ENCODE results near the gene SERAC1. TPM values are rescaled to one million over a fixed set of nuclear protein-coding genes. Genes with fewer than 3 reads are reported as not detected.
A peak's percentile ranks its signal among the peaks of the same experiment; 100 is the strongest.
"Not testable (repeated sequence)": the region's sequence is repeated elsewhere in the genome, so short reads cannot be mapped to it uniquely, and the experiment has no call there.

The SERAC1 gene
- total RNA-seq, 2 experiments from 2014 or later, result 5.2 to 5.7 TPM

DNA sequence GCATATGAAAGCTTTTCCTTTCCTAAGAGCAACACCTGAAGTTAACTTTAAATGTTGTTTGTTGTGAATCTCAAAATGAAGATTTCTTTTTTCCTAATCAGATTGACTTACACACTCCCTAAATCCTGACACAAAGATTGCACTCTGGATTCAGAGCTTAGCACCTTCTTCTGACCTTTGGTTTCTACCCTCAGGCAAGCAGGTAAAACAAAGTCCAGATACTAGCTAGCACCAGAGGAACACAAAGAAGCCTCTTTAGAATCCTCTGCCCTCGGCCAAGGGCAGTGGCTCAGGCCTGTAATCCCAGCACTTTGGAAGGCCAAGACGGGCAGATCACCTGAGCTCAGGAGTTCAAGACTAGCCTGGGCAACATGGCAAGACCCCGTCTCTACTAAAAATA, 14.5 kb downstream of the SERAC1 start:
- no peaks in the 10 kb centered on the region for H3K4me1 Mint-ChIP-seq (ENCODE audit: low read depth)
- peaks cover 16% of the 10 kb centered on the region for H3K36me3 Mint-ChIP-seq (ENCODE audit: low read depth)
- DNase-seq, result no peak
- no peaks in the 10 kb centered on the region for H3K9me3 Mint-ChIP-seq (ENCODE audit: insufficient read depth)
- ChIA-PET CTCF (interaction anchor here (1.1 kb wide), 1 partner anchor 21 kb away, joined by 3 read pairs; no protein-coding TSS in a partner anchor), POLR2A (no interaction called here)
- H3K27ac Mint-ChIP-seq, result no peak overlapping the region
- no peaks in the 10 kb centered on the region for H3K27me3 Mint-ChIP-seq (ENCODE audit: low read depth)
- ATAC-seq, result no peak
- H3K4me3 Mint-ChIP-seq, result no peak overlapping the region

DNA sequence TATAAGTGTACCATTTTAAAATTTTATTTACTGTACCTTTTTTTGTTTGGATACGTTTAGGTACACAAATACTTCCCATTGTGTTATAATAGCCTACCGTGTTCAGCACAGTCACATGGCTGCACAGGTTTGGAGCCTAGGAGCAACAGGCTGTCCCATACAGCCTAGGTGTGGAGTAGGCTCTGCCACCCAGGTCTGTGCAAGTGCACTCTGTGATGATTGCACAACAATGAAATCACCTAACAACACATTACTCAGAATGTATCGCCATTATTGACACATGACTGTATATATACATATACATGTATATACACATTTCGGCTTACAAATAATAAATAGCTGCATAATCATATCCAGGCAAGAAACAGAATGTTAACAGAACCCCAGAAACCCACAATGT, 15.4 kb downstream of the SERAC1 start:
- no peak overlapping the region for H3K4me3 Mint-ChIP-seq
- ChIA-PET POLR2A (no interaction called here), CTCF (interaction anchor here (1.7 kb wide), 1 partner anchor 20 kb away, joined by 4 read pairs; no protein-coding TSS in a partner anchor)
- peaks cover 18% of the 10 kb centered on the region for H3K36me3 Mint-ChIP-seq (ENCODE audit: low read depth)
- no peak for ATAC-seq
- no peaks in the 10 kb centered on the region for H3K27me3 Mint-ChIP-seq (ENCODE audit: low read depth)
- no peaks in the 10 kb centered on the region for H3K4me1 Mint-ChIP-seq (ENCODE audit: low read depth)
- no peaks in the 10 kb centered on the region for H3K9me3 Mint-ChIP-seq (ENCODE audit: insufficient read depth)
- no peak for DNase-seq
- no peak overlapping the region for H3K27ac Mint-ChIP-seq

DNA sequence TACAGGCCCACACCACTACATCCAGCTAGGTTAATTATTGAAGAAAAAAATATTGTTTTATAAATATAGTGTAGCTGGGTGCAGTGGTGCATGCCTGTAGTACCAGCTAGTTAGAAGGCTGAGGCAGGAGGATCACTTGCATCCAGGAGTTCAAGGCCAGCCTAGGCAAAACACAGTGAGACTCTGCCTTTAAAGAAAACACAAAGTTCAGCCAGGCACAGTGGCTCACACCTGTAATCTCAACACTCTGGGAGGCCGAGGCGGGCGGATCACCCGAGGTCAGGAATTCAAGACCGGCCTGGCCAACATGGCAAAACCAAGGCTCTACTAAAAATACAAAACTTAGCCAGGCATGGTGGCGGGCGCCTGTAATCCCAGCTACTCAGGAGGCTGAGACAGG, 16.0 kb downstream of the SERAC1 start:
- H3K9me3 Mint-ChIP-seq (ENCODE audit: insufficient read depth); H3K4me3 Mint-ChIP-seq; H3K27me3 Mint-ChIP-seq (ENCODE audit: low read depth); POLR2A ChIA-PET; H3K4me1 Mint-ChIP-seq (ENCODE audit: low read depth); H3K27ac Mint-ChIP-seq; DNase-seq; ATAC-seq: not testable (repeated sequence)
- CTCF ChIA-PET, result interaction anchor here (1.7 kb wide), 1 partner anchor 19 kb away, joined by 4 read pairs; no protein-coding TSS in a partner anchor
- peaks cover 12% of the 10 kb centered on the region for H3K36me3 Mint-ChIP-seq (ENCODE audit: low read depth)

DNA sequence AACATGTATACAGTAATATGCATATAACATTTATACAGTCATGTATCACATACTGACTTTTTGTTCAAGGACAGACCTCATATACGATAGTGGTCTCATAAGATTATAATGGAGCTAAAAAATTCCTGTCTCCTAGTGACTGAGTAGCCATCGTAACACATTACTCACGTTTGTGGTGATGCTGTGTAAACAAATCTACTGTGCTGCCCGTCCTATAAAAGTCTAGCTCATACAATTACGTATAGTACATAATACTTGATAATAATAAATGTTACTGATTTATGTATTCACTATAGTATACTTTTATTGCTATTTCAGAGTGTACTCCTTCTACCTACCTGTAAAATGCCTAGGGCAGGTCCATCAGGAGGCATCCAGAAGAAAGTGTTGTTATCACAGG, 17.4 kb downstream of the SERAC1 start:
- DNase-seq, result no peak
- H3K4me3 Mint-ChIP-seq, result no peak overlapping the region
- no peaks in the 10 kb centered on the region for H3K4me1 Mint-ChIP-seq (ENCODE audit: low read depth)
- H3K27me3 Mint-ChIP-seq (ENCODE audit: low read depth), result no peaks in the 10 kb centered on the region
- no peaks in the 10 kb centered on the region for H3K9me3 Mint-ChIP-seq (ENCODE audit: insufficient read depth)
- POLR2A ChIA-PET, result interaction anchor here (0.6 kb wide), 1 partner anchor 16 kb away, joined by 3 read pairs; no protein-coding TSS in a partner anchor
- H3K36me3 Mint-ChIP-seq (ENCODE audit: low read depth), result peaks cover 13% of the 10 kb centered on the region
- H3K27ac Mint-ChIP-seq, result no peak overlapping the region
- no peak for ATAC-seq
- CTCF ChIA-PET, result interaction anchor here (0.9 to 2.0 kb wide), 5 partner anchors 14 to 125 kb away, joined by 3 to 4 read pairs (median 3); no protein-coding TSS in a partner anchor

DNA sequence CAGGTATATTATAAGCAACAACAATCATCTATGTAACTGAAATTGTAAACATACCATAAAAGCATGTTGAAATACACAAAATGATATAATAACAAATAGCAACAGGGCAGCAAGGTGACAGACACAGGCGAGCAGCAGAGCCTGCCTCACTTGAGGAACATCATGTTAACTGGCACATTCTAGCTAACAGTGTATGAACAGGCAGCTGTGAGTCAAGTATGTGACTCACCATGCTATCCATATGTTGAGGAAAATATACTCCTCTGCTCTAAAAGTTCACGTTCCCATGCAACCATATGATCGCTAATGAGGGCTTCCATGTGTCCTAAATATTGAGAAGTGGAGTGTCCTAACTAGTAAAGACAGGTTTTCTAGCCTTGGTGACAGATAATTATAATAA, 18.4 kb downstream of the SERAC1 start:
- ATAC-seq, result no peak
- Mint-ChIP-seq H3K9me3 (ENCODE audit: insufficient read depth) (no peaks in the 10 kb centered on the region), H3K27me3 (ENCODE audit: low read depth) (no peaks in the 10 kb centered on the region), H3K4me1 (ENCODE audit: low read depth) (no peaks in the 10 kb centered on the region), H3K36me3 (ENCODE audit: low read depth) (peaks cover 13% of the 10 kb centered on the region), H3K4me3 (no peak overlapping the region), H3K27ac (no peak overlapping the region)
- ChIA-PET POLR2A (no interaction called here), CTCF (interaction anchor here (0.9 to 2.0 kb wide), 3 partner anchors 15 to 55 kb away, joined by 3 to 4 read pairs (median 3); no protein-coding TSS in a partner anchor)
- no peak for DNase-seq

DNA sequence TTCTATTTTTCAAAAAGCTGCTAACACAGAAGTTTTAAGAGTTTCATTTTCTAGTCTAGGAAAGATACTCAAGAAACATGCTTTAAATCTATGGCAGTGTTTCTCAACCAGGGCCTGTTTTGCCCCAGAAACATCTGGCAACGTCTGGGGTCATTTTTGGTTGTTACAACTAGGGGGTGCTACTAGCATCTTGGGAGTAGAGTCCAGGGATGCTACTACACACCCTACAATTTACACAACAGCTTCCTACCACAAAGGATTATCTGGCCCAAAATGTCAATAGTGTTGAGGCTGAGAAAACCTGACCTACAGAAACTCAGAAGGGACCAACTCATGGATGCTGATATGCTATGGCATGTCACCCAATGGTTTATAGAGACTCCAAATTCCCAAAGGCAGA, 24.4 kb downstream of the SERAC1 start:
- ATAC-seq (no peak), DNase-seq (no peak)
- no peaks in the 10 kb centered on the region for H3K9me3 Mint-ChIP-seq (ENCODE audit: insufficient read depth)
- POLR2A ChIA-PET, result no interaction called here
- H3K36me3 Mint-ChIP-seq (ENCODE audit: low read depth), result peaks cover 24% of the 10 kb centered on the region
- no peak overlapping the region for H3K27ac Mint-ChIP-seq
- no peaks in the 10 kb centered on the region for H3K27me3 Mint-ChIP-seq (ENCODE audit: low read depth)
- CTCF ChIA-PET, result interaction anchor here (0.9 to 3.3 kb wide), 6 partner anchors 12 to 117 kb away, joined by 3 to 18 read pairs (median 3); no protein-coding TSS in a partner anchor
- no peak overlapping the region for H3K4me3 Mint-ChIP-seq
- H3K4me1 Mint-ChIP-seq (ENCODE audit: low read depth), result no peaks in the 10 kb centered on the region

DNA sequence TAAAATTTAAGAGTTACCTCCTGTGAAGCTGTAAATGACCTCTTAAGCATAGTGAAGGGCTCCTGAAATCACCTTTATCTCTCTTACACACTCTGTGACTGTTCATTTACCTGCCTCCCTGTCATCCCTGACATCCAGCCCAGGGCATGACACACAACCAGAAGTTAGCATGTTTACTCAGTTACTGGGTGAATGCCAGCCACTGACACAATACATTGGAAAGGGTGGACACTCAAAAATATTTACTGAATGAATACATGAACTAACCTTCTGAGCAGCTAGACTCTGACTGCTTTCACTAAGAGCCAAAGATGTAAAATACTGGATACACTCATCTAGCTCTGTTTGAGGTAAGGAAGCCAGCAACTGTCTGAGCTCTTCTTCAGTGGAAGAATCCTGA, 25.3 kb downstream of the SERAC1 start:
- ChIA-PET CTCF (interaction anchor here (0.7 to 3.3 kb wide), 5 partner anchors 11 to 296 kb away, joined by 3 to 18 read pairs (median 3); no protein-coding TSS in a partner anchor), POLR2A (no interaction called here)
- Mint-ChIP-seq H3K27ac (peak overlapping the region; percentile 44), H3K27me3 (ENCODE audit: low read depth) (no peaks in the 10 kb centered on the region), H3K4me1 (ENCODE audit: low read depth) (peaks cover 4% of the 10 kb centered on the region), H3K4me3 (no peak overlapping the region), H3K36me3 (ENCODE audit: low read depth) (peaks cover 21% of the 10 kb centered on the region), H3K9me3 (ENCODE audit: insufficient read depth) (no peaks in the 10 kb centered on the region)
- DNase-seq (no peak), ATAC-seq (no peak)

DNA sequence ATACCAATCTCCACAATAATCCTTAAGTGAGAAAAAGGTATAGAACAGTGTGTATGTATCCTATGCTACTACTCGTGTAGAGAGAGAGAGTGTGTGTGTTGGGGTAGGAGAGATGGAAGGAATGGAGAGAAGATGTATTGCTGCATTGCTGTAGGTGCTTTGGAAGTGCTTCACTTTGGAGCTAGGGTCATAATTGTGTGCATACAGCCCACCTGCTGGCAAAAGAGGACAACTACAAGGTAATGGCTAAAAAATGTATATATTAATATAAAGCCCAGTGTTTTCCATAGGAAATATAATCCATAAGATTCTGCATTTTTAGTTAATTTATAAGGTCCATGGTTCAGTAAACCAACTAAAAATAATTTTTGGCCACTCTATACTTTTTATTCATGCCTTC, 36.1 kb downstream of the SERAC1 start:
- POLR2A ChIA-PET, result no interaction called here
- H3K36me3 Mint-ChIP-seq (ENCODE audit: low read depth), result no peaks in the 10 kb centered on the region
- no peak overlapping the region for H3K27ac Mint-ChIP-seq
- H3K9me3 Mint-ChIP-seq (ENCODE audit: insufficient read depth), result no peaks in the 10 kb centered on the region
- peak; percentile 64 for ATAC-seq
- DNase-seq, result peak; percentile 41
- H3K27me3 Mint-ChIP-seq (ENCODE audit: low read depth), result no peaks in the 10 kb centered on the region
- no peak overlapping the region for H3K4me3 Mint-ChIP-seq
- CTCF ChIA-PET, result interaction anchor here (0.6 to 2.2 kb wide), 9 partner anchors 11 to 258 kb away, joined by 3 to 18 read pairs (median 4); no protein-coding TSS in a partner anchor
- H3K4me1 Mint-ChIP-seq (ENCODE audit: low read depth), result no peaks in the 10 kb centered on the region

DNA sequence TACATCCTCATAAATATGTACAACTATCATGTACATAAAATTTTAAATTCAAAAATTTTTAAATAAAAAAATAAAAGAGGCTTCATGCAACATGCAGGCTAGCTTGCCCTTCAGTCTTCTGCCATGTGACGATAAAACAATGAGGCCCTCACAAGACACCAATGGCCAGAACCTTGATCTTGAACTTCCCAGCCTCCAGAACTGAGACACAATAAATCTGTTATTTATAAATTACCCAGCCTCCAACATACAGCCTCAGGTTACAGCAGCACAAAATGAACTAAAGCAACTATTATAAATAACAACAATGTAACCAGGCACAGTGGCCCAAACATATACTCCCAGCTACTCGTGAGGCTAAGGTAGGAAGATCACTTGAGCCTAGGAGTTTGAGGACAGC, 42.8 kb downstream of the SERAC1 start:
- POLR2A ChIA-PET, result no interaction called here
- Mint-ChIP-seq H3K27me3 (ENCODE audit: low read depth) (no peaks in the 10 kb centered on the region), H3K4me1 (ENCODE audit: low read depth) (no peaks in the 10 kb centered on the region), H3K9me3 (ENCODE audit: insufficient read depth) (no peaks in the 10 kb centered on the region), H3K4me3 (no peak overlapping the region), H3K27ac (no peak overlapping the region), H3K36me3 (ENCODE audit: low read depth) (peaks cover 4% of the 10 kb centered on the region)
- CTCF ChIA-PET, result no interaction called here
- no peak for ATAC-seq
- DNase-seq, result no peak

DNA sequence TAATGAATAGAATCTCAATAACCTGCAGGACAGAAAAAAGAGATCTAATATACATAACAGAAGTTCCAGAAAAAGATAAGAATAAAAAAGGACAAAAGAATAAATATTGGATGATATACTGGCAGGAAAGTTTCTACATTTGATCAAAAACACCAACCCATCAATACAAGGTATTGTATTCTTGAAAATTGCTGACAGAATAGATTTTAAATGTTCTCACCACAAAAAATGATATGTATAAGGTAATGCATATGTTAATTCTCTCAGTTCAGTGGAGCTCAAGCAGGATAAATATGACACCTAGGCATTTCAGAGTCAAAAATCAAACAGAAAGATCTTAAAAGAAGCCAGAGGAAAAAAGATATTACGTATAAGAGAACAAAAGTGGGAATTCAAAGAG, 43.8 kb downstream of the SERAC1 start:
- Mint-ChIP-seq H3K27me3 (ENCODE audit: low read depth) (no peaks in the 10 kb centered on the region), H3K4me3 (no peak overlapping the region), H3K36me3 (ENCODE audit: low read depth) (peaks cover 5% of the 10 kb centered on the region), H3K9me3 (ENCODE audit: insufficient read depth) (no peaks in the 10 kb centered on the region), H3K4me1 (ENCODE audit: low read depth) (no peaks in the 10 kb centered on the region), H3K27ac (no peak overlapping the region)
- ATAC-seq (no peak), DNase-seq (no peak)
- CTCF ChIA-PET, result interaction anchor here (0.9 kb wide), 1 partner anchor 81 kb away, joined by 3 read pairs; no protein-coding TSS in a partner anchor
- POLR2A ChIA-PET, result no interaction called here

DNA sequence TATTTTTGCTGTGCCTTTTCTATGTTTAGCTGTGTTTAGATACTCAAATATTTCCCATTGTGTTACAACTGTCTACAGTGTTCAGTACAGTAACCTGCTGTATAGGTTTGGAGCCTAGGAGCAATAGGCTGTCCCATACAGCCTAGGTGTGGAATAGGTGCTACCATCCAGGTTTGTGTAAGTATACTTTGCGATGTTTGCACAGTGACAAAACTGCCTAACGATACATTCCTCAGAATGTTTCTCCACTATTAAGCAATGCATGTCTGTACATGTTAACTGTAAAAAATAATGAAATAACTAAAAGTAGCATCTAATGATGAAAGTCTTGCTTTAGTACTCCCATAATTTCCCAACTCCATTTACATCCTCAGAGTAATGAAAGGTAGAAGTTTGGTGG, 46.0 kb downstream of the SERAC1 start:
- Mint-ChIP-seq H3K4me1 (ENCODE audit: low read depth) (no peaks in the 10 kb centered on the region), H3K9me3 (ENCODE audit: insufficient read depth) (no peaks in the 10 kb centered on the region), H3K36me3 (ENCODE audit: low read depth) (peaks cover 5% of the 10 kb centered on the region), H3K4me3 (no peak overlapping the region), H3K27ac (no peak overlapping the region), H3K27me3 (ENCODE audit: low read depth) (no peaks in the 10 kb centered on the region)
- DNase-seq (no peak), ATAC-seq (no peak)
- ChIA-PET POLR2A (no interaction called here), CTCF (interaction anchor here (0.9 kb wide), 1 partner anchor 49 kb away, joined by 4 read pairs; no protein-coding TSS in a partner anchor)

DNA sequence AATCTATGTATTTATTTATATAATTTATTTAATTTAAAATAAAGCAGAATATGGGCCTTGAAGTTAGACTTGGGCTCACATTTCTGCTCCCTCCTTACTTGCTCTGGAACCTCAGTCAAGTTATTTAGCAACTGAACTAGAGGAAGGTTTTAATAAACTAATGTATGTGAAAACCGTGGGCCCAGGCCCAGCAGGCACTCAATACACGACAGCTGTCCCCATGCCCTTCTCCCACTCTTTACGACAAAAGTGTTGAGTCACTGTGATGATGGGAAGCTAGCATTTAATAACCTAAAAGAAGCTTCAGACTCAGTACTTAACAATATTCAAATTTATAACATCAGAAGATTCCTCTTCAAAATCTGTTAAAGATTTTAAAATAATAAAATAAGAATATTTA, 46.7 kb downstream of the SERAC1 start:
- ChIA-PET CTCF (interaction anchor here (0.9 kb wide), 1 partner anchor 49 kb away, joined by 4 read pairs; no protein-coding TSS in a partner anchor), POLR2A (no interaction called here)
- no peaks in the 10 kb centered on the region for H3K9me3 Mint-ChIP-seq (ENCODE audit: insufficient read depth)
- no peaks in the 10 kb centered on the region for H3K4me1 Mint-ChIP-seq (ENCODE audit: low read depth)
- H3K4me3 Mint-ChIP-seq, result no peak overlapping the region
- no peak overlapping the region for H3K27ac Mint-ChIP-seq
- ATAC-seq, result no peak
- H3K36me3 Mint-ChIP-seq (ENCODE audit: low read depth), result peaks cover 5% of the 10 kb centered on the region
- DNase-seq, result no peak
- no peaks in the 10 kb centered on the region for H3K27me3 Mint-ChIP-seq (ENCODE audit: low read depth)

DNA sequence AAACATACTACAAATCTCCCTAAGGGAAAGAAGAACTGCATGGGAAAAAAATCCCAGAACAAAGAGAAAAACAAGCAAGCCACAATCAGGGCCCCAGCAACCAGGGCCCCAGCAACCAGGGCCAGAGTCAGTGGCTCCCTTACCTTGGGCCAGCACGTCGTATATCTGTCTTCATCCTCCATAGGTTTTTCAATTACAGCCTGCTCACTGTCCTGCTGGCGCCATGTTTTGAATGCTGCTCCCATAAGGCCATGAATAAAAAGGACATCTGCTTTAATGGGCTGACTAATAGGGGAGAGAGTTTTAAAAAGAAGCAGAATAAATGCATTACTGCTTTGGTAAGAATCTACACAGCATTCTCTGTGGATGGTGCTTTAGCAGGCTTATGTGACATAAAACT, 49.2 kb downstream of the SERAC1 start:
- no peak for DNase-seq
- Mint-ChIP-seq H3K9me3 (ENCODE audit: insufficient read depth) (no peaks in the 10 kb centered on the region), H3K4me3 (no peak overlapping the region), H3K27ac (no peak overlapping the region), H3K27me3 (ENCODE audit: low read depth) (no peaks in the 10 kb centered on the region), H3K36me3 (ENCODE audit: low read depth) (peaks cover 7% of the 10 kb centered on the region), H3K4me1 (ENCODE audit: low read depth) (no peaks in the 10 kb centered on the region)
- ChIA-PET POLR2A (no interaction called here), CTCF (interaction anchor here (0.7 to 1.9 kb wide), 2 partner anchors 14 to 47 kb away, joined by 3 to 10 read pairs; no protein-coding TSS in a partner anchor)
- ATAC-seq, result no peak
